ENCODE results near the gene RARS2.
A peak's percentile ranks its signal among the peaks of the same experiment; 100 is the strongest.

Gene RARS2

DNA sequence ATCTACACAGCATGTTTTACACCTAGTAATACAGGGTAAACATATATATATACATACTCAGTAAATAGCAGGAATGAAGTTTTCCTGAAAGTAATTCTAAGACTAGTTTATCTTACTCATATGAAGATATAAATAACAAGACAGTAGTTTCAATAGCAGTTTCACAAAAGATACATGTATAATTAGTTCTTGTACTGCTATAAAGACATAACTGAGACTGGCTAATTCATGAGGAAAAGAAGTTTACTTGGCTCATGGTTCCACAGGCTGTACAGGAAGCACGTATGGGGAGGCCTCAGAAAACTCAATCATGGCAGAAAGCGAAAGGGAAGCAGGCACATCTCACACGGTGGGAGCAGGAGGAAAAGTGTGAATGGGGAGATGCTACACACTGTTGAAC is 16.9 kb downstream of the RARS2 start:
- Mint-ChIP-seq H3K4me3 (peak overlapping the region in 2 of 3 experiments; percentile 7 to 11), H3K4me1 (peaks cover 21% of the 10 kb centered on the region), H3K36me3 (ENCODE audit: low read depth) (peaks cover 29% of the 10 kb centered on the region), H3K27ac (peak overlapping the region; percentile 44 to 82 (median 80)), H3K9me3 (no peaks in the 10 kb centered on the region), H3K27me3 (ENCODE audit: low read depth) (no peaks in the 10 kb centered on the region)
- TF ChIP-seq, protein P1, sequence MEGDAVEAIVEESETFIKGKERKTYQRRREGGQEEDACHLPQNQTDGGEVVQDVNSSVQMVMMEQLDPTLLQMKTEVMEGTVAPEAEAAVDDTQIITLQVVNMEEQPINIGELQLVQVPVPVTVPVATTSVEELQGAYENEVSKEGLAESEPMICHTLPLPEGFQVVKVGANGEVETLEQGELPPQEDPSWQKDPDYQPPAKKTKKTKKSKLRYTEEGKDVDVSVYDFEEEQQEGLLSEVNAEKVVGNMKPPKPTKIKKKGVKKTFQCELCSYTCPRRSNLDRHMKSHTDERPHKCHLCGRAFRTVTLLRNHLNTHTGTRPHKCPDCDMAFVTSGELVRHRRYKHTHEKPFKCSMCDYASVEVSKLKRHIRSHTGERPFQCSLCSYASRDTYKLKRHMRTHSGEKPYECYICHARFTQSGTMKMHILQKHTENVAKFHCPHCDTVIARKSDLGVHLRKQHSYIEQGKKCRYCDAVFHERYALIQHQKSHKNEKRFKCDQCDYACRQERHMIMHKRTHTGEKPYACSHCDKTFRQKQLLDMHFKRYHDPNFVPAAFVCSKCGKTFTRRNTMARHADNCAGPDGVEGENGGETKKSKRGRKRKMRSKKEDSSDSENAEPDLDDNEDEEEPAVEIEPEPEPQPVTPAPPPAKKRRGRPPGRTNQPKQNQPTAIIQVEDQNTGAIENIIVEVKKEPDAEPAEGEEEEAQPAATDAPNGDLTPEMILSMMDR (IDR thresholded peaks at IDR 0.05; ENCODE audit: unreplicated experiment in 3 of 3) = no peak

DNA sequence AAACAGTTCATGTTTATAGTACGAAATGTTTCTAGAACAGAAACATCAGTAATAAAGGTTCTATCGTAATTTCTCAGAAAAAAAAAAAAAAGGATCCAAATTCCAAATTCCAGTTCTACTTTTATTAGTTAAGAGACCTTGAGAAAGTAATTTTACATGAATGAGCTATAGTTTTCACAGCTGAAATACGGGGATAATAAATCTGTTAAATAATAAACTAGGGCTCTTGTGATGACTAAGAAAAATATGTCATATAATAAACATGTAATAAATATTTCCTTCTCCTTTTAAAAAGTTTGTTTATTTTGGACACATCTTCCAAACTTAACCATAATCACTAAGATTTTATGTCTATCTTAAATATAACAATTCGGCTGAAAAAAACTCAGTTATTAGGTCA is 17.8 kb downstream of the RARS2 start:
- no peaks in the 10 kb centered on the region for H3K27me3 Mint-ChIP-seq (ENCODE audit: low read depth)
- TF ChIP-seq, protein P1 (IDR thresholded peaks at IDR 0.05; ENCODE audit: unreplicated experiment in 3 of 3) = no peak
- peaks cover 21% of the 10 kb centered on the region for H3K4me1 Mint-ChIP-seq
- H3K9me3 Mint-ChIP-seq = no peaks in the 10 kb centered on the region
- no peak overlapping the region for H3K4me3 Mint-ChIP-seq
- peak overlapping the region; percentile 44 to 82 (median 57) for H3K27ac Mint-ChIP-seq
- peaks cover 25% of the 10 kb centered on the region for H3K36me3 Mint-ChIP-seq (ENCODE audit: low read depth)

DNA sequence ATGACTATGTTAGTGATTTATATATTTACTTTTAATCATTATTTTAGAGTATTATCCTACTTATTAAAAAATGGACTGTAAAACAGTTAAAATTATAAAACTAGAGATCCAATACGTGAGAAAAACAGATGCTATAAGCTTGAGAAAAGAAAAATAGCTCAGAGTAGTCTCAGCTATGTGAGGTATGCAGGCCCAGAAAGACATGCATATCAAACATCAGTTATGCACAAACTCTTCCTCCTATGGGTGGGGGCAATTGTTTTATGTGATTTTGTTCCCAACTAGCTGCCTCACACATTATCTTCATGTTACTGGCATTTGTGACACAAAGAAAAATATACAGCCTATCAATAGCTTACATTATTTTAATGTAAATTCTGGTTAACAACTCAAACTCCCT is 28.8 kb downstream of the RARS2 start:
- Mint-ChIP-seq H3K27me3 (ENCODE audit: low read depth) (no peaks in the 10 kb centered on the region), H3K4me1 (no peaks in the 10 kb centered on the region), H3K27ac (no peak overlapping the region), H3K9me3 (no peaks in the 10 kb centered on the region), H3K36me3 (ENCODE audit: low read depth) (peaks cover 45% of the 10 kb centered on the region), H3K4me3 (no peak overlapping the region)
- TF ChIP-seq, protein P1 (IDR thresholded peaks at IDR 0.05; ENCODE audit: unreplicated experiment in 3 of 3) = no peak

DNA sequence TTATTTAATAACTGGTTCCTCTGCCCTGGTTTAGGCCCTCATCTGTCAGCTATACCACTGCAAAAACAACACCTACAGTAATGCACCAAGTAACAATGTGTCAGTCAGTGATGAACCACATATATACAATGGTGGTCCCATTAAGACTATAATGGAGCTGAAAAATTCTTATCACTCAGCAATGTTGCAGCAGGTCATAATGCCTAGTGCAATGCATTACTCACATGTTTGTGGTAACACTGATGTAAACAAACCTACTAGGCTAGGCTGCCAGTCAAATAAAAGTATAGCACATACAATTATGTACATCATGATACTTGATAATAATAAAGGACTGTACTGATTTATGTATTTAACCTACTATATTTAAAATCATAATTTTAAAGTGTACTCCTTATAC is 31.3 kb downstream of the RARS2 start:
- H3K36me3 Mint-ChIP-seq (ENCODE audit: low read depth) = peaks cover 43% of the 10 kb centered on the region
- no peak overlapping the region for H3K4me3 Mint-ChIP-seq
- no peak overlapping the region for H3K27ac Mint-ChIP-seq
- no peaks in the 10 kb centered on the region for H3K27me3 Mint-ChIP-seq (ENCODE audit: low read depth)
- no peaks in the 10 kb centered on the region for H3K9me3 Mint-ChIP-seq
- H3K4me1 Mint-ChIP-seq = no peaks in the 10 kb centered on the region
- TF ChIP-seq, protein P1 (IDR thresholded peaks at IDR 0.05; ENCODE audit: unreplicated experiment in 3 of 3) = no peak

DNA sequence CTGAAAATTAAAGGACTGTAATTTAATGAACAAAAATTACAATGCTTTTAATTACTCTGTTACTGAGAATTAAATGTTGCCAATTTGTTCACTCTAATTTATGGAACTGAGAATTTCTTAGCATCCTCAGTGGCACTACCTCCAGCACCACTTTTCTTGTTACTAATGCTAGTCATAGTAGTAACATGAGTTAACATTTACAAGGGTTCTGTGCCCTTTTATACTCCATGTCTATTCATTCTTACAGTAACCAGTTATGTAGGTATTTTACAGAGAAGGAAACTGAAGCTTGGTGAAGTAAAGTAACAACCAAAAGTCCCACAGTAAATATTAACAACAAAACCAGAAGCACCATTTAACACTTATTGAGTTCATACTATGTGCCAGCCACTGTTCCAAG is 34.3 kb downstream of the RARS2 start:
- Mint-ChIP-seq H3K36me3 (ENCODE audit: low read depth) (peaks cover 46% of the 10 kb centered on the region), H3K4me1 (no peaks in the 10 kb centered on the region), H3K27me3 (ENCODE audit: low read depth) (no peaks in the 10 kb centered on the region), H3K4me3 (no peak overlapping the region), H3K9me3 (no peaks in the 10 kb centered on the region), H3K27ac (no peak overlapping the region)
- TF ChIP-seq, protein P1 (IDR thresholded peaks at IDR 0.05; ENCODE audit: unreplicated experiment in 3 of 3) = no peak

DNA sequence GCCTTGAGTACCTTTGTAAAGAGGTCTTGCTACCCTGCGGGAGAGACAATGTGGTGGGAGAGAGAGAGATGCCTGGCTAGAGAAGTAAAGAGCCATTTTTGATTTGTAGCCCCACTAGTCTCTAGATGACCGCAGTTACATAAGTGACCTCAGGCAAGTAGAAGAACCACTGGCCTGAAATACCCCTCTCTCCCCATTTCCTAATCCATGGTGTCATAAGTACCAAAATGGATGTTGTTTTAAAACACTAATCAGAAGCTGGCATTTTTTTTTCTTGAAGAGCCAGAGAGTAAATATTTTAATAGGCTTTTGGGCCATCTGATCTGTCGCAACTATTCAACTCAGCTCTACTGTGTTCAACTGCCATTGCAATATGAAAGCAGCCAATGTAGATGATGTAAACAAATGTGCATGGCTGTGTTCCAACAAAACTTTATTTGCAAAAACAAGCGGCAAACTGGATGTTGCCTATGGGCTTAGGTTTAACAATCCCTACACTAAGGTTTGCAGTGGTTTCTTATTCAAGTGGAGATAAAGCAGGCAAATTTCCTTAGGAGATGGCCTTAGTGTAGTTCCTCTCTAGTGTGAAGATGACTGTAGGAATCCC is 36.5 kb downstream of the RARS2 start:
- H3K4me3 Mint-ChIP-seq = no peak overlapping the region
- H3K36me3 Mint-ChIP-seq (ENCODE audit: low read depth) = peaks cover 59% of the 10 kb centered on the region
- no peaks in the 10 kb centered on the region for H3K9me3 Mint-ChIP-seq
- H3K27me3 Mint-ChIP-seq (ENCODE audit: low read depth) = no peaks in the 10 kb centered on the region
- no peak overlapping the region for H3K27ac Mint-ChIP-seq
- TF ChIP-seq, protein P1 (IDR thresholded peaks at IDR 0.05; ENCODE audit: unreplicated experiment in 3 of 3) = no peak
- no peaks in the 10 kb centered on the region for H3K4me1 Mint-ChIP-seq

Data from nephron (organoid).